HG02763 (cell line): ENCODE measurements around the gene CPT1B.
"Not testable (repeated sequence)": the region's sequence is repeated elsewhere in the genome, so short reads cannot be mapped to it uniquely, and the experiment has no call there.

Experiments used
- ATAC-seq: cut with Tn5 transposase; IDR thresholded peaks from one replicate; pipeline ENCODE4 v1.9.1; 2021; ENCODE audit warnings: mild to moderate bottlenecking, moderate library complexity; ENCODE audit not compliant: unreplicated experiment

Gene CPT1B

GRCh38 chr22:50610041-50610451, 31.8 kb upstream of the CPT1B start:
- no peak for ATAC-seq

- ATAC-seq, result no peak
Observed at GRCh38 chr22:50609599-50609998, 31.4 kb upstream of the CPT1B start.

GRCh38 chr22:50608996-50609395, 30.8 kb upstream of the CPT1B start:
- no peak for ATAC-seq

GRCh38 chr22:50608058-50608840, 30.0 kb upstream of the CPT1B start:
- ATAC-seq, result not testable (repeated sequence)

GRCh38 chr22:50607659-50608020, 29.4 kb upstream of the CPT1B start:
- no peak for ATAC-seq

GRCh38 chr22:50606946-50607658, 28.9 kb upstream of the CPT1B start:
- ATAC-seq, result no peak

- ATAC-seq, result no peak
Observed at GRCh38 chr22:50606165-50606945, 28.1 kb upstream of the CPT1B start.

- no peak for ATAC-seq
Observed at GRCh38 chr22:50605613-50606074, 27.4 kb upstream of the CPT1B start.

- ATAC-seq, result no peak
Observed at GRCh38 chr22:50605002-50605612, 26.9 kb upstream of the CPT1B start.

GRCh38 chr22:50604256-50605001, 26.2 kb upstream of the CPT1B start:
- ATAC-seq, result no peak

- ATAC-seq, result no peak
Observed at GRCh38 chr22:50603511-50604255, 25.5 kb upstream of the CPT1B start.

- no peak for ATAC-seq
Observed at GRCh38 chr22:50602338-50602700, 24.1 kb upstream of the CPT1B start.

GRCh38 chr22:50601669-50602337, 23.6 kb upstream of the CPT1B start:
- ATAC-seq, result no peak

GRCh38 chr22:50600967-50601668, 22.9 kb upstream of the CPT1B start:
- no peak for ATAC-seq

- no peak for ATAC-seq
Observed at GRCh38 chr22:50600538-50600937, 22.3 kb upstream of the CPT1B start, which contains the start of gene MAPK8IP2. Gene MAPK8IP2 (plus strand): TSS chr22:50600793. CDS start chr22:50600819, 26 bp downstream.

- no peak for ATAC-seq
Observed at GRCh38 chr22:50599816-50600455, 21.7 kb upstream of the CPT1B start.

- ATAC-seq, result no peak
Observed at GRCh38 chr22:50597097-50597496, 18.9 kb upstream of the CPT1B start.

- ATAC-seq, result no peak
Observed at GRCh38 chr22:50595189-50595588, 17.0 kb upstream of the CPT1B start.
